ENCODE data around the gene PARD3B.

- TF ChIP-seq CTCF (IDR thresholded peaks at IDR 0.05; ENCODE audit: low read depth, low read length, poor library complexity, severe bottlenecking) (no peak), EZH2phosphoT487 (IDR thresholded peaks at IDR 0.05; ENCODE audit: borderline replicate concordance, low read length) (no peak)
Observed at GRCh38 chr2:204664708-204665121, 119.4 kb downstream of the PARD3B start.
